ENCODE measurements around the gene PHACTR1.
A peak's percentile ranks its signal among the peaks of the same experiment; 100 is the strongest.
"Not testable (repeated sequence)": the region's sequence is repeated elsewhere in the genome, so short reads cannot be mapped to it uniquely, and the experiment has no call there.

The PHACTR1 gene

GRCh38 chr6:13314806-13315205 lies 598.2 kb downstream of the PHACTR1 start:
- no peak for DNase-seq (ENCODE audit: low spot score)

GRCh38 chr6:13315896-13316295 lies 599.3 kb downstream of the PHACTR1 start:
- DNase-seq (ENCODE audit: low spot score): no peak

DNA sequence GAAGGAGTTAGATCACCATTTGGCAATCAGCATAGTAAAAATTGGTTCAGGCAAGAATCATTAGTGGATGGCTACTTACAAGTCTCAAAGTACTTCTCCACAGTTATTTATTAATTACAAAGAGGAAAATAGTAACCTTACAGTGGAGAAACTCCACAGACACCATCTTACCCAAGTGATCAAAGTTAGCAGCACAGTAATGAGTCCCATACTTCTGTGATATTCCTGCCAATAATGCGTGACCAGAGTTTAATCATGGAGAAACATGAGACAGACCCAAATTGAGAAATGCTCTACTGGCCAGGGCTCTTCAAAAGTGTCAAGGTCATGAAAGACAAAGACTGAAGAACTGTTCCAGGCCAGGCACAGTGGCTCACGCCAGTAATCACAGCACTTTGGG lies 602.3 kb downstream of the PHACTR1 start:
- DNase-seq (ENCODE audit: low spot score): no peak

DNA sequence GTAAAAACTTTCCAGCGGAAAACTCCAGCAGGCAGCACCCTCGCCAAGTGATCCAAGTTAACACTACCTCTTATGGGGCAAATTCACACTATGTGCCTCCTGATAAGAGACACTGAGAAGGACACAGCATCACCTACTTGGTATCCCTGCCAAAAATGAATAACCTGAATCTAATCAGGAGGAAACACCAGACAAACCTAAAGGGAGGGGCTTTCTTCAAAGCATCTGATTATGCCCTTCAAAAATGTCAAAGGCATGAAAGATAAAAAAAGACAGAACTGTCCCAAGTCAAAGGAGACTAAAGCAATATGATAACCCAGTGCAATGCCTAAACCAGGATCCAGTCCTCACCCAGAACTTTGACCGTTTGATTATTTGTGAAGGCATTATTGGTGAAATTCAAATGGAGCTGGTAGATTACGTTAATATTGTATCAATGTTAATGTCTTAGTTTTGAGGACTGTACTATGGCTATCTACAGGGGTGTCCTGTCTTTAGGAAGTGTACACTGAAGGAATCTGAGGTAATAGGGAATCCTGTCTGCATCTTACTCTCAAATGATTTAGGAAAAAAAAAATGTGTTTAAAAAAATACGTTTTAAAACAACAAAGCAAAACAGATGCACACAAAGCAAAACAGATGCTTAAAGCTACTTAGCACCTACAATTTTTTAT lies 603.5 kb downstream of the PHACTR1 start:
- no peak for DNase-seq (ENCODE audit: low spot score)

GRCh38 chr6:13326031-13326586 lies 609.5 kb downstream of the PHACTR1 start:
- not testable (repeated sequence) for DNase-seq (ENCODE audit: low spot score)

DNA sequence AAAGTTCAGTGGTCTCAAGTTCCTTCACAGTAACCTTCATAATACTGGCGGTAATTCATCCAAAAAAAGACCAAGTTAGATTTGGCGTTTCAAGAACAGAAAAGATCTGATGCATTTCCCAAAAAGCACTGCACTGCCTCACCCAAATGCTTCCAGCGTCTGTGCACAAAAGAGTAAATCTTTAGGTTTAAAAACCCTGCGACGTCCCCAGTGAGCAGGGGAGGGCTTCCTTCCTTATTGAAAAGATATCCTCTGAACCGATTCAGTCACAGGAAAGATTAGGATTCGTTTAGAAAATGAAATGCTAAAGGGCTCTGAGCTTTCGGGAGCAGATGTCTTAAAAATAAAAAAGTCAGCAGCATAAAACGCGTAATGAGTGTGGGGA lies 611.1 kb downstream of the PHACTR1 start:
- DNase-seq (ENCODE audit: low spot score): no peak

DNA sequence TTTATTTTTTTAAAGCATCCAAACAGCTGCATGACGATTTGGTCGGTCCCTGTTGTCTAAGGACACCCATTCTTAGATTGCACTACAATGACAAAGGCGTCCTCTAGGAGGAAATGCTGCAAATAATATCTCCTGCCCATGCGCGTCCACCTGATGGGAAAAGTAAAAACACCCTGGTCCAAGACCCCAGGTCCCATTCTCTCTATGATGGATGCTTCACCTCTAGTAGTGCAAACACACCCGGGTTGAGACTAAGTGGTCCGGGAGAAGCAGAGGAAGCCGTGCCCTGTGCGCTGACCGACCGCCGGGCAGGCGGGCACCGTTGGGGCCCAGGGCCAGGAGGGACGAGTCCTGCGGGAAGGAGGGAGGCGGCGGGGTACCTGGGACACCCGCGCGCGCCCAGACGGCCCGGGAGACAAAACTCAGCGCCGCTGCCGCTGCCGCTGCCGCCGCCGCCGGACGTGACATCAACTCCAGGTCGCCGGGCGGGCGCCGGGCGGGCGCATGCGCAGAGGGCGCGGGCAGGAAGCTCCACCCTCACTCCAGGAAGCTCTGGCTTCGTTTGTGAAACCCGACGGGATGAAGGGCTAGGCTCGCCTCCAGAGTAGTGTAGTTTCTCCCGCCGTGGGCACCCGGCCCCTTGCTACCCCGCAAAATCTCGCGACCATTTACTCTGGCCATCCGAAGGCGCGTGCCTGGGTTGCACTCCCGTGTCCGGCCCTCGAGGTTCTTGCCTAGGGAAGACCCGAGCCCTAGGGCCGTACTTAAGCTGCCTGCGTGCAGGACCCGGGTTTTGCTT lies 611.7 kb downstream of the PHACTR1 start, which contains the start of gene TBC1D7:
Gene TBC1D7 (minus strand): TSS at position 462 of the 799 bp plus-strand sequence. CDS start 1,639 bp downstream, outside the sequence.
- peak; percentile 85 for DNase-seq (ENCODE audit: low spot score)

DNA sequence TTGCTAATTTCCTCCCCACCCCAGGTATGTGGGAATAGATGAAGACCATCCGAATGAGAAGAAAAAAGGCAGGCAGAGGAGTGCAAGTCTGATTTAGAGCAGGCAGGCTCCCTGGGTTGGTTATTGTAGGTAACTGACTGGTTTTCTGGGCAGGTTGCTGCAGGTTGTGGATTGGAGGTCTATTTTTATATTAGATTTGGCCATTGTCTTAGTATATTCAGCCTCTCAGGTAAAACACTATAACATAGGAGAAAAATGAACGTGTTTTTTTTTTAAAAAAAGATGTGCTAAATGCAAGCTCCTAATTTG lies 612.3 kb downstream of the PHACTR1 start:
- DNase-seq (ENCODE audit: low spot score): no peak

DNA sequence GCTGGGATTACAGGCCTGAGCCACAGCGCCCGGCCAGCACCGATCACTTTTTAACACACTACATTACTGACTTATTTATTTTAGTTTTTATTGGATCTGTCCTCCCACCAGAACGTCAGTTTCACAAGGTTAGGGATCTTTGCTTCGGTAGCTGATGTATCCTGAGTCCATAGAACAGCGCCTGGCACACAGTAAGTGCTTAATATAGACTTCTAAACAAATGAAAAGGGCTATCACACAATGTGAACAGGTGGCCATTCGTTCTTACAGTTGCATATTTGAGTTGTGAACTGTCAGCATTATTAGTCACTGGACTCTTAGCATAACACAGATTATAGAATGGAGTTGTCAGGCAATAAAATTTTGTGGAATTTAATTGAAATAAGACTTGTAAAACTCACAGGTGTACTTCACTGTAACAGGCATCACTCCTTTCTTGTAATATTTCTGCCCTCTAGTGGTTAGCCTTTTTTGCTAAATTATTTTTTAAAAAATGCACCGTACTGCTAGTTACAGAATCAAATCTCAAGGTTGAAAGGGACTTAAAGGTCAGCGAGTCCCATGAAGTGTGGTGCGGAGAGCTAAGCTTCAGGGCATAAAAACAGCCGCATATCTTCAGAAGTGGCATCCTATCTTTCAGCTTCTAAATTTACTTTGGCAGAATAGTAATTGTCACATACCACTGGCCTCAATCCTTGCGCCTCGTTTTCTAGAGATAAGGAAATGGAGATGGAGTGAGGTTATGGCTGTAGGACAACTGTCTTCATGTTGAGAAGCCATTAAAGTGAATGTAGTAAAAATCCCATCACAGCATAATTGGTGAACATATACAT lies 615.2 kb downstream of the PHACTR1 start:
- DNase-seq (ENCODE audit: low spot score): peak; percentile 32

DNA sequence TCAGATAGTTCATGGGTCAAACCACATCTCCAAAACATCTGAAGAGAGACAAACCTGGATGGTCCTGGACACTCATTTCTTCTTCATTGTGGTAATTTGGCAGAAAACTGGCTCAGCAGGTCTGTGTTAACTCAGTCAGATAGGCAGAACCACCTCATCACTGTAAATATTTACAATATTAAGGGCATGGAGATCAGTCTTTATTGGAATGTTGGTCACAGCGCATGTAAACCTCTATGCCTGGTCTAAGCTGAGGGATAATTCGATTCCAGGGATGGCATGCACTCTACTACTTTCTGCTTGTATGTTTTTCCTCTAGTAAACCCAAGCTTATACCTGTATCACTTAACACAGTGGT lies 615.8 kb downstream of the PHACTR1 start:
- no peak for DNase-seq (ENCODE audit: low spot score)

DNA sequence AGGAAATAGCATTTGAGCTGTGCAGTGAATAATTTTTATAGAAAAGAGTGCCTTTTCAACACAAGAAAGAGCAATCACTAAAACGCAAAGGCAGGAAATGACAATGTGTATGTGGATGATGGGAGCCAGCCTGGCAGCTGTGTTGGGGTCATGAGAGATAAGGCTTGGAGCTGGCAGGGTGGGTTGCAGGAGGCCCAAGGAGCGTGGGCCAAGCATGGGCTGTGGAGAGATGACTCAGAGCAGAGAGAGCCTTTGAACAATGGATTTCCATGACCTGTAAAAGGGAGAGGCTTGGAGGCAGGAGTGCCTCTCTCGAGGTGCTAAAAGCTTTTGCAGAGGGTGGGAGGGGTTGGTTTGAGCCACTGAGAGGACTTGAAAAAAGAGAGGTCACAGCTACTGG lies 618.4 kb downstream of the PHACTR1 start:
- peak; percentile 30 for DNase-seq (ENCODE audit: low spot score)

GRCh38 chr6:13336553-13336952 lies 620.0 kb downstream of the PHACTR1 start:
- peak; percentile 69 for DNase-seq (ENCODE audit: low spot score)

DNA sequence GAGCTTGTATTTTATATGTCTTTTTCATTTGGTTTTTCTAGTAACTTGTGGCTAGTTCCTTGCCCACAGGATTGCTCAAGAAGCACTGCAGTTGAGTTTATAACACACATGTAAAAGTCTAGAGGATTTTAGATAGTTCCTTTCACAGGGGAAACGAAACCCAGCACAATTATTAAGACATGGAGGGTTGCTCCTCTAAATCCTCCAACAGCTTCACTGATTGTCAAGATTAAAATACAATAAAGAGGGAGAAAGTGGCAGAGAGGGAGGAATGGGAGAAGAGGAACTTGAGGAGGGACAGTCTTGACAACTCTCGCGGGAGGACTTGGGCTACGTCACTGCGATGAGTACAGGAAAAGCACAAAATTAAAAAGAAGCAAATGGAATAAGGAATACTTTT lies 621.5 kb downstream of the PHACTR1 start:
- DNase-seq (ENCODE audit: low spot score): no peak

All from SW480 (cell line).